ENCODE results near the gene CCNE1. TPM values are rescaled to one million over a fixed set of nuclear protein-coding genes. Genes with fewer than 3 reads are reported as not detected.

The CCNE1 gene
- total and polyA plus RNA-seq, 9 of the 15 experiments (the other 6 are each of a cell fraction or from before 2014, with no cell fraction given): 6.2 to 41.0 (median 31.6) TPM

DNA sequence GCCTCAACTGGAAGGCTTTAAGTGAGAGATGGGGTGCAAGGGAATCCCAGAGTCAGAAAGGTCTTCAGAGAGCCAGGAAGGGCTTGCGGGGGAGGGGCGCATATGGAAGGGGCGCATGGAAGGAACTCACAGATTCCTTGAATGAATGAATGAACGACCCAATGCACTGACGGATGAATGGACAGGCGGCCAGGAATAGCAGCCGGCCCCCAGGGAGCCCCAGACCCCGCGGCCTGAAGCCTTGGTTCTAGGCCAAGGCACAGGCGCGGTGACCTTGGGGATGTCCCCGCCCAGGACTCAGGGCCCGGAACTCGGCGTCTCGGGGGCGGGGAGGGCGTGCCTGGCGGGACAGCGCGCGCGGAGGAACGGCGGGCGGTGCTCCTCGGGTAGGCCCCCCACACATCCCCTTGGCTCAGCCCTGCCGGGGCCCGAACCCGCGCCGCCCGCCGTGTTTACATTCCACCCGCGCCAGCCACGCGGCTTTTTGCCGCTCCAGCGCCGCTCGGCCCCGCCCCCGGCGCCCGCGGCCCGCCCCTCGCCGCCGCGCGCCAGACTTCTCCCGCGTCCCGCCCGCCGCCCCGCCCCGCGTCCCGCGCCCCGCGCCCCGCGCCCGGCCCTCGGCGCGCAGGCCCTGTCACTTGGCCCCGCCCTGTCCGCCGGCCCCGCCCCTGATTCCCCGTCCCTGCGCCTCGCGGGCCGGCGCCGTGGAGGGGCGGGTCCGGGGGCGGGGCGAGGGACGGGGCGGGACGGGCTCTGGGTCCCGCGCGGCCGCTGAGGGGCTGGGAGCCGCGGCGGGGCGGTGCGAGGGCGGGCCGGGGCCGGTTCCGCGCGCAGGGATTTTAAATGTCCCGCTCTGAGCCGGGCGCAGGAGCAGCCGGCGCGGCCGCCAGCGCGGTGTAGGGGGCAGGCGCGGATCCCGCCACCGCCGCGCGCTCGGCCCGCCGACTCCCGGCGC, at the start of gene CCNE1 (continued):
- TF ChIP-seq, protein P1, sequence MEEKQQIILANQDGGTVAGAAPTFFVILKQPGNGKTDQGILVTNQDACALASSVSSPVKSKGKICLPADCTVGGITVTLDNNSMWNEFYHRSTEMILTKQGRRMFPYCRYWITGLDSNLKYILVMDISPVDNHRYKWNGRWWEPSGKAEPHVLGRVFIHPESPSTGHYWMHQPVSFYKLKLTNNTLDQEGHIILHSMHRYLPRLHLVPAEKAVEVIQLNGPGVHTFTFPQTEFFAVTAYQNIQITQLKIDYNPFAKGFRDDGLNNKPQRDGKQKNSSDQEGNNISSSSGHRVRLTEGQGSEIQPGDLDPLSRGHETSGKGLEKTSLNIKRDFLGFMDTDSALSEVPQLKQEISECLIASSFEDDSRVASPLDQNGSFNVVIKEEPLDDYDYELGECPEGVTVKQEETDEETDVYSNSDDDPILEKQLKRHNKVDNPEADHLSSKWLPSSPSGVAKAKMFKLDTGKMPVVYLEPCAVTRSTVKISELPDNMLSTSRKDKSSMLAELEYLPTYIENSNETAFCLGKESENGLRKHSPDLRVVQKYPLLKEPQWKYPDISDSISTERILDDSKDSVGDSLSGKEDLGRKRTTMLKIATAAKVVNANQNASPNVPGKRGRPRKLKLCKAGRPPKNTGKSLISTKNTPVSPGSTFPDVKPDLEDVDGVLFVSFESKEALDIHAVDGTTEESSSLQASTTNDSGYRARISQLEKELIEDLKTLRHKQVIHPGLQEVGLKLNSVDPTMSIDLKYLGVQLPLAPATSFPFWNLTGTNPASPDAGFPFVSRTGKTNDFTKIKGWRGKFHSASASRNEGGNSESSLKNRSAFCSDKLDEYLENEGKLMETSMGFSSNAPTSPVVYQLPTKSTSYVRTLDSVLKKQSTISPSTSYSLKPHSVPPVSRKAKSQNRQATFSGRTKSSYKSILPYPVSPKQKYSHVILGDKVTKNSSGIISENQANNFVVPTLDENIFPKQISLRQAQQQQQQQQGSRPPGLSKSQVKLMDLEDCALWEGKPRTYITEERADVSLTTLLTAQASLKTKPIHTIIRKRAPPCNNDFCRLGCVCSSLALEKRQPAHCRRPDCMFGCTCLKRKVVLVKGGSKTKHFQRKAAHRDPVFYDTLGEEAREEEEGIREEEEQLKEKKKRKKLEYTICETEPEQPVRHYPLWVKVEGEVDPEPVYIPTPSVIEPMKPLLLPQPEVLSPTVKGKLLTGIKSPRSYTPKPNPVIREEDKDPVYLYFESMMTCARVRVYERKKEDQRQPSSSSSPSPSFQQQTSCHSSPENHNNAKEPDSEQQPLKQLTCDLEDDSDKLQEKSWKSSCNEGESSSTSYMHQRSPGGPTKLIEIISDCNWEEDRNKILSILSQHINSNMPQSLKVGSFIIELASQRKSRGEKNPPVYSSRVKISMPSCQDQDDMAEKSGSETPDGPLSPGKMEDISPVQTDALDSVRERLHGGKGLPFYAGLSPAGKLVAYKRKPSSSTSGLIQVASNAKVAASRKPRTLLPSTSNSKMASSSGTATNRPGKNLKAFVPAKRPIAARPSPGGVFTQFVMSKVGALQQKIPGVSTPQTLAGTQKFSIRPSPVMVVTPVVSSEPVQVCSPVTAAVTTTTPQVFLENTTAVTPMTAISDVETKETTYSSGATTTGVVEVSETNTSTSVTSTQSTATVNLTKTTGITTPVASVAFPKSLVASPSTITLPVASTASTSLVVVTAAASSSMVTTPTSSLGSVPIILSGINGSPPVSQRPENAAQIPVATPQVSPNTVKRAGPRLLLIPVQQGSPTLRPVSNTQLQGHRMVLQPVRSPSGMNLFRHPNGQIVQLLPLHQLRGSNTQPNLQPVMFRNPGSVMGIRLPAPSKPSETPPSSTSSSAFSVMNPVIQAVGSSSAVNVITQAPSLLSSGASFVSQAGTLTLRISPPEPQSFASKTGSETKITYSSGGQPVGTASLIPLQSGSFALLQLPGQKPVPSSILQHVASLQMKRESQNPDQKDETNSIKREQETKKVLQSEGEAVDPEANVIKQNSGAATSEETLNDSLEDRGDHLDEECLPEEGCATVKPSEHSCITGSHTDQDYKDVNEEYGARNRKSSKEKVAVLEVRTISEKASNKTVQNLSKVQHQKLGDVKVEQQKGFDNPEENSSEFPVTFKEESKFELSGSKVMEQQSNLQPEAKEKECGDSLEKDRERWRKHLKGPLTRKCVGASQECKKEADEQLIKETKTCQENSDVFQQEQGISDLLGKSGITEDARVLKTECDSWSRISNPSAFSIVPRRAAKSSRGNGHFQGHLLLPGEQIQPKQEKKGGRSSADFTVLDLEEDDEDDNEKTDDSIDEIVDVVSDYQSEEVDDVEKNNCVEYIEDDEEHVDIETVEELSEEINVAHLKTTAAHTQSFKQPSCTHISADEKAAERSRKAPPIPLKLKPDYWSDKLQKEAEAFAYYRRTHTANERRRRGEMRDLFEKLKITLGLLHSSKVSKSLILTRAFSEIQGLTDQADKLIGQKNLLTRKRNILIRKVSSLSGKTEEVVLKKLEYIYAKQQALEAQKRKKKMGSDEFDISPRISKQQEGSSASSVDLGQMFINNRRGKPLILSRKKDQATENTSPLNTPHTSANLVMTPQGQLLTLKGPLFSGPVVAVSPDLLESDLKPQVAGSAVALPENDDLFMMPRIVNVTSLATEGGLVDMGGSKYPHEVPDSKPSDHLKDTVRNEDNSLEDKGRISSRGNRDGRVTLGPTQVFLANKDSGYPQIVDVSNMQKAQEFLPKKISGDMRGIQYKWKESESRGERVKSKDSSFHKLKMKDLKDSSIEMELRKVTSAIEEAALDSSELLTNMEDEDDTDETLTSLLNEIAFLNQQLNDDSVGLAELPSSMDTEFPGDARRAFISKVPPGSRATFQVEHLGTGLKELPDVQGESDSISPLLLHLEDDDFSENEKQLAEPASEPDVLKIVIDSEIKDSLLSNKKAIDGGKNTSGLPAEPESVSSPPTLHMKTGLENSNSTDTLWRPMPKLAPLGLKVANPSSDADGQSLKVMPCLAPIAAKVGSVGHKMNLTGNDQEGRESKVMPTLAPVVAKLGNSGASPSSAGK (IDR thresholded peaks at IDR 0.05): no peak
- TF ChIP-seq TRIM25 (IDR thresholded peaks at IDR 0.05; ENCODE audit: borderline replicate concordance) (no peak), SNRNP70 (optimal IDR thresholded peaks at IDR 0.05; ENCODE audit: low read depth, low read length) (no peak), TCF7 (IDR thresholded peaks at IDR 0.05; ENCODE audit: borderline replicate concordance) (no peak), TAL1 (IDR thresholded peaks at IDR 0.05) (no peak), ATF2 (CRISPR knock-in tag; IDR thresholded peaks at IDR 0.05) (peak; percentile 43; the same call in 1 of the 2 replicates), SMARCE1 (IDR thresholded peaks at IDR 0.05) (peak; percentile 53; the same call in 1 of the 2 replicates), ZNF197 (CRISPR knock-in tag; IDR thresholded peaks at IDR 0.05; ENCODE audit: low read depth) (no peak), DDX20 (tag; IDR thresholded peaks at IDR 0.05; ENCODE audit: low read depth) (no peak), KLF16 (IDR thresholded peaks at IDR 0.05) (no peak), BRCA1 (IDR thresholded peaks at IDR 0.05) (no peak), BRCA1 (CRISPR knock-in tag; IDR thresholded peaks at IDR 0.05) (no peak)
